ENCODE data around the gene TMEM121B. TPM values are rescaled to one million over a fixed set of nuclear protein-coding genes. Genes with fewer than 3 reads are reported as not detected.

Gene TMEM121B
- polyA plus RNA-seq, 1 experiment = 0.06 TPM

GRCh38 chr22:17116572-17117330 is 4.4 kb downstream of the TMEM121B start:
- DNase-seq (ENCODE audit: low read depth, low spot score) = no peak

DNA sequence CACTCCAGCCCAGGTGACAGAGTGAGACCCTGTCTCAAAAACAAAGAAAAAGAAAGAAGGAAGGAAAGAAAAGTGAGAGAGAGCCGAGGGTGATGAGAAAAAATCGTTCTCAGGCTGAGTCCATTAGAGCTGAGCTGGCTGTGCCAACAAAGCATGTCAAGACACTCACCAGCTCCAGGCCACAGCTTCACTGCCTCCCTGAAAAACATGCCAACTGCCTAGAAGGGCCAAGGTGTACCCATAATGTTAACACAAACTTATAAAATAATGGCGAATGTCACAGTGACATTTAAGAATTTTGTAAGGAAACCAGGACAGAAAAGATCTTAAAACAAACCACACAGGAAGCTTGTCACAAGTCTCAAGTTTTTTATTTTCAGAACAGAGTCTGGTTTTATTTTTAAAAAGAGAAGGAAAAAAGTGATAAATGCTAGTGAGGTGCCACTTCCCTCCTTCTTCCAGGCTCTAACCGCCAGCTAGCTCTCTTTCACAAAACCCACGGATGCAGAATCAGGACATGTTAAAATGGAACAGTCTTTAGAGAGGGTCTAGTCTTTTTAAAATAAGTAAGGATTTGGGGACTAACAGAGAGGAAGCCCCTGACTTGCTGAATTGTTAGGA is 5.1 kb downstream of the TMEM121B start:
- no peak overlapping the region for H3K4me3 ChIP-seq (ENCODE audit: low read depth, low read length)
- no peaks in the 10 kb centered on the region for H3K9me3 ChIP-seq (ENCODE audit: control insufficient read depth, insufficient read depth, low read length)
- H3K27me3 ChIP-seq (ENCODE audit: control insufficient read depth, insufficient read depth, low read length) = peaks cover 11% of the 10 kb centered on the region
- ChIA-PET POLR2A (no interaction called here), CTCF (interaction anchor here (1.0 to 1.8 kb wide), 3 partner anchors 21 to 385 kb away, joined by 3 to 7 read pairs (median 3); no protein-coding TSS in a partner anchor)
- H3K27ac ChIP-seq (ENCODE audit: low read depth, low read length) = no peak overlapping the region
- DNase-seq (ENCODE audit: low read depth, low spot score) = no peak
- no peak for TF ChIP-seq CTCF (IDR thresholded peaks at IDR 0.05; ENCODE audit: low read depth, low read length)

More at GRCh38 chr22:17116572-17117330, 4.4 kb downstream of the TMEM121B start:
- Histone ChIP-seq H3K27ac (ENCODE audit: low read depth, low read length) (no peak overlapping the region), H3K9me3 (ENCODE audit: control insufficient read depth, insufficient read depth, low read length) (no peaks in the 10 kb centered on the region), H3K27me3 (ENCODE audit: control insufficient read depth, insufficient read depth, low read length) (peaks cover 16% of the 10 kb centered on the region), H3K4me3 (ENCODE audit: low read depth, low read length) (no peak overlapping the region)
- CTCF ChIA-PET = interaction anchor here (1.8 kb wide), 1 partner anchor 55 kb away, joined by 7 read pairs; no protein-coding TSS in a partner anchor
- POLR2A ChIA-PET = no interaction called here
- no peak for TF ChIP-seq CTCF (IDR thresholded peaks at IDR 0.05; ENCODE audit: low read depth, low read length)

- ChIA-PET POLR2A (no interaction called here), CTCF (interaction anchor here (1.0 to 1.4 kb wide), 3 partner anchors 20 to 386 kb away, joined by 3 to 4 read pairs (median 3); no protein-coding TSS in a partner anchor)
- no peak for TF ChIP-seq CTCF (IDR thresholded peaks at IDR 0.05; ENCODE audit: low read depth, low read length)
- Histone ChIP-seq H3K27me3 (ENCODE audit: control insufficient read depth, insufficient read depth, low read length) (peaks cover 11% of the 10 kb centered on the region), H3K27ac (ENCODE audit: low read depth, low read length) (no peak overlapping the region), H3K9me3 (ENCODE audit: control insufficient read depth, insufficient read depth, low read length) (no peaks in the 10 kb centered on the region), H3K4me3 (ENCODE audit: low read depth, low read length) (no peak overlapping the region)
- DNase-seq (ENCODE audit: low read depth, low spot score) = no peak
Measured at GRCh38 chr22:17115236-17115635, 5.9 kb downstream of the TMEM121B start.

- POLR2A ChIA-PET = no interaction called here
Measured at GRCh38 chr22:17114898-17115235, 6.3 kb downstream of the TMEM121B start.

More at GRCh38 chr22:17114898-17115235, 6.3 kb downstream of the TMEM121B start:
- Histone ChIP-seq H3K27ac (ENCODE audit: low read depth, low read length) (no peak overlapping the region), H3K4me3 (ENCODE audit: low read depth, low read length) (no peak overlapping the region), H3K27me3 (ENCODE audit: control insufficient read depth, insufficient read depth, low read length) (peaks cover 11% of the 10 kb centered on the region), H3K9me3 (ENCODE audit: control insufficient read depth, insufficient read depth, low read length) (no peaks in the 10 kb centered on the region)
- no peak for DNase-seq (ENCODE audit: low read depth, low spot score)
- no peak for TF ChIP-seq CTCF (IDR thresholded peaks at IDR 0.05; ENCODE audit: low read depth, low read length)
- CTCF ChIA-PET = interaction anchor here (1.1 to 1.4 kb wide), 2 partner anchors 57 to 387 kb away, joined by 3 to 4 read pairs; no protein-coding TSS in a partner anchor

Measured in AG04450 (cell line).